Nephron progenitor cell (in vitro differentiated cells): ENCODE data around the gene TTI1.

ENCODE experiments used
- DNase-seq: peaks from one replicate; pipeline ENCODE4 v3.0.0; 2021
- H3K27ac Mint-ChIP-seq: 2 replicates; pipeline ENCODE4 v1.8.0; 2021; ENCODE audit warnings: mild to moderate bottlenecking, moderate library complexity, mixed read lengths
- H3K27me3 Mint-ChIP-seq: 2 replicates; pipeline ENCODE4 v1.8.0; 2021; ENCODE audit warnings: mild to moderate bottlenecking, low read depth, mixed read lengths; ENCODE audit not compliant: poor library complexity
- H3K36me3 Mint-ChIP-seq: 2 replicates; pipeline ENCODE4 v1.8.0; 2021; ENCODE audit warnings: low read depth, mixed read lengths
- H3K4me1 Mint-ChIP-seq: 2 replicates; pipeline ENCODE4 v1.8.0; 2021; ENCODE audit warnings: mixed read lengths
- H3K4me3 Mint-ChIP-seq: 2 replicates; pipeline ENCODE4 v1.8.0; 2021; ENCODE audit warnings: mild to moderate bottlenecking, moderate library complexity, mixed read lengths
- H3K9me3 Mint-ChIP-seq: 2 replicates; pipeline ENCODE4 v1.8.0; 2021; ENCODE audit warnings: mild to moderate bottlenecking, moderate library complexity, mixed read lengths
- CTCF ChIP-seq: fragments of 200-600 bp; sonication (generic); IDR thresholded peaks from 2 replicates; pipeline ENCODE4 v1.5.0; 2021; ENCODE audit warnings: antibody characterized with exemption

The TTI1 gene

GRCh38 chr20:37943501-37944455, 89.5 kb downstream of the TTI1 start:
- no peak overlapping the region for H3K4me3 Mint-ChIP-seq
- H3K9me3 Mint-ChIP-seq, result peaks cover 14% of the 10 kb centered on the region
- H3K27ac Mint-ChIP-seq, result peak overlapping the region; percentile 36
- H3K27me3 Mint-ChIP-seq, result peaks cover 29% of the 10 kb centered on the region
- peaks cover 11% of the 10 kb centered on the region for H3K4me1 Mint-ChIP-seq
- H3K36me3 Mint-ChIP-seq, result peaks cover 5% of the 10 kb centered on the region
- TF ChIP-seq CTCF, result peak; percentile 19
- DNase-seq, result no peak

DNA sequence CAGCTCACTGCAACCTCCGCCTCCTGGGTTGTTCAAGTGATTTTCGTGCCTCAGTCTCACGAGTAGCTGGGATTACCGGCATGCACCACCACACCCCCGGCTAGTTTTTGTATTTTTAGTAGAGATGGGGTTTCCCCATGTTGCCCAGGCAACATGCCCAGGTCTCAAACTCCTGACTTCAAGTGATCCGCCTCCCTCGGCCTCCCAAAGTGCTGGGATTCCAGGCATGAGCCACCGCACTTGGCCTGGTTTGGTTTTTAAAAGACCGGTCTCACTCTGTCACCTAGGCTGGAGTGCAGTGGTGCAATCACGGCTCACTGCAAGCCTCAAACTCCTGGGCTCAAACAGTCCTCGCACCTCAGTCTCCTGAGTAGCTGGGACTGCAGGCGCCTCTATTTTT, 90.2 kb downstream of the TTI1 start:
- H3K9me3 Mint-ChIP-seq, result peaks cover 8% of the 10 kb centered on the region
- peaks cover 5% of the 10 kb centered on the region for H3K36me3 Mint-ChIP-seq
- H3K27ac Mint-ChIP-seq, result no peak overlapping the region
- no peak for TF ChIP-seq CTCF
- no peak overlapping the region for H3K4me3 Mint-ChIP-seq
- H3K27me3 Mint-ChIP-seq, result peaks cover 24% of the 10 kb centered on the region
- DNase-seq, result no peak
- H3K4me1 Mint-ChIP-seq, result peaks cover 12% of the 10 kb centered on the region

DNA sequence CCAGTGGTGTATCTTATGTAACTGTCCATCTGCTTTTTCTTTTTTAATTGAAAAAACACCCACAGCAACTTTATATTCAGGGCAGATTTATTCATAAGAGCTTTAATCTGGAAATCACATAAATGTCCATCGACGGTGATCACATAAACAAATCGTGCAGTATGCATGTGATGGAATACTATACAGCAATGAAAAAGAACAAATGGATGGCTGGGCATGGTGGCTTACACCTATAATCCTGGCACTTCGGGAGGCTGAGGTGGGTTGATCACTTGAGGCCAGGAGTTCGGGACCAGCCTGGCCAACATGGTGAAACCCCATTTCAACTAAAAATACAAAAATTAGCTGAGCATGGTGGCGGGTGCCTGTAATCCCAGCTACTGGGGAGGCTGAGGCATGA, 91.3 kb downstream of the TTI1 start:
- TF ChIP-seq CTCF, result no peak
- no peaks in the 10 kb centered on the region for H3K36me3 Mint-ChIP-seq
- H3K4me1 Mint-ChIP-seq, result peaks cover 19% of the 10 kb centered on the region
- no peak overlapping the region for H3K4me3 Mint-ChIP-seq
- H3K9me3 Mint-ChIP-seq, result no peaks in the 10 kb centered on the region
- DNase-seq, result no peak
- H3K27ac Mint-ChIP-seq, result no peak overlapping the region
- H3K27me3 Mint-ChIP-seq, result peaks cover 15% of the 10 kb centered on the region

DNA sequence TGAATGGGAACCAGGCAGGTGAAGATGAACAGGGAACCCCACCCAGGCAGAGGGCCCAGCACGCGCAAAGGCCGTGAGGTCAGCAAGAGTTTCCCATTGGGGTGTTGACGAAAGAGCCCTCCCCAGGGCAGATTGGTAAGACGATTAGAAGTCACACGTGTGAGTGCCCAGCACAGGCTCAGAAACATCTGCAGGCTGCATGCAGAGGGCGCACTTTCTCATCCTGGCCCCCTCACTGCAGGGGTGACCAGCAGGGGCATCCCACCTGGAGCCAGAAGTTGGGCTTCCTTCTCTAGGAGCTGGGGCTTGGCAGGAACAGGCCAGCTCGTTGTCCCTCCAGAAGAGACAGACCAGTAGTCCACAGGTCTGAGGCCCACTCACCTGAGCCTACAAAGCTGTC, 91.9 kb downstream of the TTI1 start:
- DNase-seq, result no peak
- H3K36me3 Mint-ChIP-seq, result no peaks in the 10 kb centered on the region
- no peak for TF ChIP-seq CTCF
- peaks cover 19% of the 10 kb centered on the region for H3K4me1 Mint-ChIP-seq
- H3K4me3 Mint-ChIP-seq, result no peak overlapping the region
- H3K27ac Mint-ChIP-seq, result no peak overlapping the region
- no peaks in the 10 kb centered on the region for H3K9me3 Mint-ChIP-seq
- H3K27me3 Mint-ChIP-seq, result peaks cover 15% of the 10 kb centered on the region

- H3K27me3 Mint-ChIP-seq, result peaks cover 15% of the 10 kb centered on the region
- H3K4me1 Mint-ChIP-seq, result peaks cover 19% of the 10 kb centered on the region
- H3K9me3 Mint-ChIP-seq, result no peaks in the 10 kb centered on the region
- no peaks in the 10 kb centered on the region for H3K36me3 Mint-ChIP-seq
- DNase-seq, result no peak
- no peak for TF ChIP-seq CTCF
- H3K4me3 Mint-ChIP-seq, result no peak overlapping the region
- H3K27ac Mint-ChIP-seq, result no peak overlapping the region
Observed at GRCh38 chr20:37940858-37941257, 92.4 kb downstream of the TTI1 start.
